ENCODE data around the gene ANKRD40CL. TPM values are rescaled to one million over a fixed set of nuclear protein-coding genes. Genes with fewer than 3 reads are reported as not detected.

ANKRD40CL gene
- total RNA-seq, 1 experiment from 2014 or later = not detected

DNA sequence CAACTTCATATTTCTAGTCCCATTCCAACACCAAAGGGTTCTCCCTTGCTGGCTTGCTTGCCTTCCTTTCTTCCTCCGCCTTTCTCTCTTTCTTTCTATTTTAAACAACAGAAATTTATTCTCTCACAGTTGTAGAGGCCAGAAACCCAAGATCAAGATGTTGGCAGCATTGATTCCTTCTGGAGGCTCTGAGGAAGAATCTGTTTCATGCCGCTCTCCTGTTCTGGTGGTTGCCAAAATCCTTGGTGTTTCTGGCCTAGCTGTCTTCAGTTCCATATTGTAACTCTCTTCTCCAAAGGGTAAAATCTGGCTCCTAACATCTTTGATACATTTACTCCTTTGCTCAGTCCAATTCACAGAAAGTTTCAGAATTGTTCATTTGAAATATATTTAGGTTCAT lies 3.0 kb upstream of the ANKRD40CL start:
- DNase-seq (ENCODE audit: low spot score) = no peak
- H3K4me1 Mint-ChIP-seq = peaks cover 5% of the 10 kb centered on the region; the same call in 1 of the 2 replicates
- H3K36me3 Mint-ChIP-seq = no peaks in the 10 kb centered on the region
- TF ChIP-seq NR2C2 (CRISPR knock-in tag; IDR thresholded peaks at IDR 0.05) = no peak
- TF ChIP-seq NFE2L1 (CRISPR knock-in tag; IDR thresholded peaks at IDR 0.05) = no peak
- TF ChIP-seq ATF1 (CRISPR knock-in tag; IDR thresholded peaks at IDR 0.05) = no peak
- TF ChIP-seq, protein P1, sequence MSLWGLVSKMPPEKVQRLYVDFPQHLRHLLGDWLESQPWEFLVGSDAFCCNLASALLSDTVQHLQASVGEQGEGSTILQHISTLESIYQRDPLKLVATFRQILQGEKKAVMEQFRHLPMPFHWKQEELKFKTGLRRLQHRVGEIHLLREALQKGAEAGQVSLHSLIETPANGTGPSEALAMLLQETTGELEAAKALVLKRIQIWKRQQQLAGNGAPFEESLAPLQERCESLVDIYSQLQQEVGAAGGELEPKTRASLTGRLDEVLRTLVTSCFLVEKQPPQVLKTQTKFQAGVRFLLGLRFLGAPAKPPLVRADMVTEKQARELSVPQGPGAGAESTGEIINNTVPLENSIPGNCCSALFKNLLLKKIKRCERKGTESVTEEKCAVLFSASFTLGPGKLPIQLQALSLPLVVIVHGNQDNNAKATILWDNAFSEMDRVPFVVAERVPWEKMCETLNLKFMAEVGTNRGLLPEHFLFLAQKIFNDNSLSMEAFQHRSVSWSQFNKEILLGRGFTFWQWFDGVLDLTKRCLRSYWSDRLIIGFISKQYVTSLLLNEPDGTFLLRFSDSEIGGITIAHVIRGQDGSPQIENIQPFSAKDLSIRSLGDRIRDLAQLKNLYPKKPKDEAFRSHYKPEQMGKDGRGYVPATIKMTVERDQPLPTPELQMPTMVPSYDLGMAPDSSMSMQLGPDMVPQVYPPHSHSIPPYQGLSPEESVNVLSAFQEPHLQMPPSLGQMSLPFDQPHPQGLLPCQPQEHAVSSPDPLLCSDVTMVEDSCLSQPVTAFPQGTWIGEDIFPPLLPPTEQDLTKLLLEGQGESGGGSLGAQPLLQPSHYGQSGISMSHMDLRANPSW (CRISPR knock-in tag; conservative IDR thresholded peaks at IDR 0.05; ENCODE audit: low read depth) = no peak
- TF ChIP-seq, protein P2, sequence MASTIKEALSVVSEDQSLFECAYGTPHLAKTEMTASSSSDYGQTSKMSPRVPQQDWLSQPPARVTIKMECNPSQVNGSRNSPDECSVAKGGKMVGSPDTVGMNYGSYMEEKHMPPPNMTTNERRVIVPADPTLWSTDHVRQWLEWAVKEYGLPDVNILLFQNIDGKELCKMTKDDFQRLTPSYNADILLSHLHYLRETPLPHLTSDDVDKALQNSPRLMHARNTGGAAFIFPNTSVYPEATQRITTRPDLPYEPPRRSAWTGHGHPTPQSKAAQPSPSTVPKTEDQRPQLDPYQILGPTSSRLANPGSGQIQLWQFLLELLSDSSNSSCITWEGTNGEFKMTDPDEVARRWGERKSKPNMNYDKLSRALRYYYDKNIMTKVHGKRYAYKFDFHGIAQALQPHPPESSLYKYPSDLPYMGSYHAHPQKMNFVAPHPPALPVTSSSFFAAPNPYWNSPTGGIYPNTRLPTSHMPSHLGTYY (CRISPR knock-in tag; IDR thresholded peaks at IDR 0.05) = no peak
- no peak for TF ChIP-seq ZNF121 (CRISPR knock-in tag; IDR thresholded peaks at IDR 0.05)
- TF ChIP-seq GABPB1 (CRISPR knock-in tag; IDR thresholded peaks at IDR 0.05) = no peak
- TF ChIP-seq, protein P3, sequence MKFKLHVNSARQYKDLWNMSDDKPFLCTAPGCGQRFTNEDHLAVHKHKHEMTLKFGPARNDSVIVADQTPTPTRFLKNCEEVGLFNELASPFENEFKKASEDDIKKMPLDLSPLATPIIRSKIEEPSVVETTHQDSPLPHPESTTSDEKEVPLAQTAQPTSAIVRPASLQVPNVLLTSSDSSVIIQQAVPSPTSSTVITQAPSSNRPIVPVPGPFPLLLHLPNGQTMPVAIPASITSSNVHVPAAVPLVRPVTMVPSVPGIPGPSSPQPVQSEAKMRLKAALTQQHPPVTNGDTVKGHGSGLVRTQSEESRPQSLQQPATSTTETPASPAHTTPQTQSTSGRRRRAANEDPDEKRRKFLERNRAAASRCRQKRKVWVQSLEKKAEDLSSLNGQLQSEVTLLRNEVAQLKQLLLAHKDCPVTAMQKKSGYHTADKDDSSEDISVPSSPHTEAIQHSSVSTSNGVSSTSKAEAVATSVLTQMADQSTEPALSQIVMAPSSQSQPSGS (CRISPR knock-in tag; IDR thresholded peaks at IDR 0.05; ENCODE audit: borderline replicate concordance, low read depth) = no peak
- no peak for TF ChIP-seq SP1 (CRISPR knock-in tag; conservative IDR thresholded peaks at IDR 0.05)
- no peak for TF ChIP-seq ZNF423 (CRISPR knock-in tag; IDR thresholded peaks at IDR 0.05)
- TF ChIP-seq, protein P4, sequence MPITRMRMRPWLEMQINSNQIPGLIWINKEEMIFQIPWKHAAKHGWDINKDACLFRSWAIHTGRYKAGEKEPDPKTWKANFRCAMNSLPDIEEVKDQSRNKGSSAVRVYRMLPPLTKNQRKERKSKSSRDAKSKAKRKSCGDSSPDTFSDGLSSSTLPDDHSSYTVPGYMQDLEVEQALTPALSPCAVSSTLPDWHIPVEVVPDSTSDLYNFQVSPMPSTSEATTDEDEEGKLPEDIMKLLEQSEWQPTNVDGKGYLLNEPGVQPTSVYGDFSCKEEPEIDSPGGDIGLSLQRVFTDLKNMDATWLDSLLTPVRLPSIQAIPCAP (CRISPR knock-in tag; IDR thresholded peaks at IDR 0.05) = no peak
- TF ChIP-seq, protein P5, sequence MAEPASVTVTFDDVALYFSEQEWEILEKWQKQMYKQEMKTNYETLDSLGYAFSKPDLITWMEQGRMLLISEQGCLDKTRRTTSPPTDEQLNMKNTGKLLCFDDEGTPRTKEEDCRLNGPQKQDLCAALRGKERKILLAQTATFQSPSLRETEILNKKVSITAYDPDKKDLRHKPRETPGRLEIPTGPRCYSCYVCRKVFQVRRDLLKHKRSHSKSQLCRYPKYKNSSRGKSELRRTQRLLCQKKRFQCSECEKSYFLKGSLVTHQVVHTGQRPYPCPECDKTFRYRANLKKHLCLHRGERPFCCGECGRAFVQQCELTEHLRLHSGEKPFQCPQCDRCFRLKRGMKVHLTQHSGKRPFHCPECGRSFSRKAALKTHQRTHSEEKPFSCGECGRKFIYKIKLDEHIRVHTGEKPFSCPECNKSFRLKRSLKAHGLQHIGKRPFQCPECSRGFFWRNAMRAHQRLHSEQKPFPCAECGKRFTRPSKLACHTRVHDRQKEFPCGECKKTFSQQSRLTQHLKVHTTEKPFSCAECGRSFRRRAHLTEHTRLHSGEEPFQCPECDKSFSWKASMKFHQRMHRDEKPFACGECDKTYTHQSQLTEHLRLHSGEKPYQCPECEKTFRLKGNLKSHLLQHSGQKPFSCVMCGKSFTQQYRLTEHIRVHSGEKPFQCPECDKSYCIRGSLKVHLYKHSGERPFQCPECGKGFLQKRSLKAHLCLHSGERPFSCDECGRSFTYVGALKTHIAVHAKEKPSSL (CRISPR knock-in tag; conservative IDR thresholded peaks at IDR 0.05) = no peak
- H3K27ac Mint-ChIP-seq = no peak overlapping the region
- no peak overlapping the region for H3K4me3 Mint-ChIP-seq
- ChIA-PET POLR2A (no interaction called here), CTCF (interaction anchor here (3.5 kb wide), 1 partner anchor 13 kb away, joined by 17 read pairs; no protein-coding TSS in a partner anchor)
- ATAC-seq = no peak
- H3K9me3 Mint-ChIP-seq = no peaks in the 10 kb centered on the region
- H3K27me3 Mint-ChIP-seq (ENCODE audit: low read depth) = no peaks in the 10 kb centered on the region

DNA sequence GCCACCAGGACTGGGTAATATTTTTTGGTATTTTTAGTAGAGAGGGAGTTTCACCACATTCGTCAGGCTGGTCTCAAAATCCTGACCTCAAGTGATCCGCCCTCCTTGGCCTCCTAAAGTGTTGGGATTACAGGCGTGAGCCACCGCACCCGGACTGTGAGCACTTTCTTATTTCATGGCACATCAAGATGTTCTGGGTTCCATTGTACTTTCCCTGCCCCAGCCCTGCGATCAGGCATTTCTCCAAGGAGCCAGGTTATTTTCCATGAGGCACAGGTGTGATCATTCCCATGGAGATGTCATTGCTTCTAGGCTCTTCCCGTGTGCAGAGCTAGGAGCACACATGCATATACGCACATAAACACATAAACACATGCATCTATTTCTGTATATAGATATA lies 2.6 kb upstream of the ANKRD40CL start:
- Mint-ChIP-seq H3K27ac (no peak overlapping the region), H3K4me3 (no peak overlapping the region), H3K4me1 (peaks cover 5% of the 10 kb centered on the region; the same call in 1 of the 2 replicates), H3K9me3 (no peaks in the 10 kb centered on the region), H3K27me3 (ENCODE audit: low read depth) (no peaks in the 10 kb centered on the region), H3K36me3 (no peaks in the 10 kb centered on the region)
- ChIA-PET POLR2A (no interaction called here), CTCF (interaction anchor here (1.3 to 3.5 kb wide), 4 partner anchors 13 to 180 kb away, joined by 3 to 17 read pairs (median 8); no protein-coding TSS in a partner anchor)
- ATAC-seq (no peak), DNase-seq (ENCODE audit: low spot score) (no peak)
- no peak for TF ChIP-seq ATF1 (CRISPR knock-in tag; IDR thresholded peaks at IDR 0.05)
- TF ChIP-seq ZNF232 (CRISPR knock-in tag; IDR thresholded peaks at IDR 0.05) = no peak
- no peak for TF ChIP-seq GABPB1 (CRISPR knock-in tag; IDR thresholded peaks at IDR 0.05)
- TF ChIP-seq, protein P6, sequence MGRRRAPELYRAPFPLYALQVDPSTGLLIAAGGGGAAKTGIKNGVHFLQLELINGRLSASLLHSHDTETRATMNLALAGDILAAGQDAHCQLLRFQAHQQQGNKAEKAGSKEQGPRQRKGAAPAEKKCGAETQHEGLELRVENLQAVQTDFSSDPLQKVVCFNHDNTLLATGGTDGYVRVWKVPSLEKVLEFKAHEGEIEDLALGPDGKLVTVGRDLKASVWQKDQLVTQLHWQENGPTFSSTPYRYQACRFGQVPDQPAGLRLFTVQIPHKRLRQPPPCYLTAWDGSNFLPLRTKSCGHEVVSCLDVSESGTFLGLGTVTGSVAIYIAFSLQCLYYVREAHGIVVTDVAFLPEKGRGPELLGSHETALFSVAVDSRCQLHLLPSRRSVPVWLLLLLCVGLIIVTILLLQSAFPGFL (CRISPR knock-in tag; IDR thresholded peaks at IDR 0.05; ENCODE audit: borderline replicate concordance) = no peak
- TF ChIP-seq, protein P7, sequence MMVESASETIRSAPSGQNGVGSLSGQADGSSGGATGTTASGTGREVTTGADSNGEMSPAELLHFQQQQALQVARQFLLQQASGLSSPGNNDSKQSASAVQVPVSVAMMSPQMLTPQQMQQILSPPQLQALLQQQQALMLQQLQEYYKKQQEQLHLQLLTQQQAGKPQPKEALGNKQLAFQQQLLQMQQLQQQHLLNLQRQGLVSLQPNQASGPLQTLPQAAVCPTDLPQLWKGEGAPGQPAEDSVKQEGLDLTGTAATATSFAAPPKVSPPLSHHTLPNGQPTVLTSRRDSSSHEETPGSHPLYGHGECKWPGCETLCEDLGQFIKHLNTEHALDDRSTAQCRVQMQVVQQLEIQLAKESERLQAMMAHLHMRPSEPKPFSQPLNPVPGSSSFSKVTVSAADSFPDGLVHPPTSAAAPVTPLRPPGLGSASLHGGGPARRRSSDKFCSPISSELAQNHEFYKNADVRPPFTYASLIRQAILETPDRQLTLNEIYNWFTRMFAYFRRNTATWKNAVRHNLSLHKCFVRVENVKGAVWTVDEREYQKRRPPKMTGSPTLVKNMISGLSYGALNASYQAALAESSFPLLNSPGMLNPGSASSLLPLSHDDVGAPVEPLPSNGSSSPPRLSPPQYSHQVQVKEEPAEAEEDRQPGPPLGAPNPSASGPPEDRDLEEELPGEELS (CRISPR knock-in tag; IDR thresholded peaks at IDR 0.05) = no peak
- TF ChIP-seq, protein P8, sequence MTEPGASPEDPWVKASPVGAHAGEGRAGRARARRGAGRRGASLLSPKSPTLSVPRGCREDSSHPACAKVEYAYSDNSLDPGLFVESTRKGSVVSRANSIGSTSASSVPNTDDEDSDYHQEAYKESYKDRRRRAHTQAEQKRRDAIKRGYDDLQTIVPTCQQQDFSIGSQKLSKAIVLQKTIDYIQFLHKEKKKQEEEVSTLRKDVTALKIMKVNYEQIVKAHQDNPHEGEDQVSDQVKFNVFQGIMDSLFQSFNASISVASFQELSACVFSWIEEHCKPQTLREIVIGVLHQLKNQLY (CRISPR knock-in tag; IDR thresholded peaks at IDR 0.05) = no peak
- TF ChIP-seq, protein P9, sequence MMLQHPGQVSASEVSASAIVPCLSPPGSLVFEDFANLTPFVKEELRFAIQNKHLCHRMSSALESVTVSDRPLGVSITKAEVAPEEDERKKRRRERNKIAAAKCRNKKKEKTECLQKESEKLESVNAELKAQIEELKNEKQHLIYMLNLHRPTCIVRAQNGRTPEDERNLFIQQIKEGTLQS (CRISPR knock-in tag; conservative IDR thresholded peaks at IDR 0.05) = no peak
